Measurements from ENCODE around the gene VILL.

VILL gene

GRCh38 chr3:38002291-38002876, 11.8 kb downstream of the VILL start:
- no peak for DNase-seq

DNA sequence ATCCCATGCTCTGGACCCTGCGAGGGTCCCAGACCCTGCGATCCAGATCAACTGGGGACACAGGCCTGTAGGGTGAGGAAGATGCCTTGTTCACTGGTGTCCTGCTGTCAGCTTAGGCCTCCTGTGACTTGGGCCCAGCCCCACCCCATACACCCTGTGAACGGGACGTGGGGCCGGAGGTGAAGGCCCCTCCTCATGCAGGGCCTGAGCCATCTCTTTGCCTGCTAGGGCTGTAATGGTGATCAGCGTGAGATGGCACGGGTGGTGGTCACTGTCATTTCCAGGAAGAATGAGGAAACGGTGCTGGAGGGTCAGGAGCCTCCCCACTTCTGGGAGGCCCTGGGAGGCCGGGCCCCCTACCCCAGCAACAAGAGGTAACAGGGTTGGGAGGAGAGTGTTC, 12.4 kb downstream of the VILL start:
- DNase-seq, result no peak

- DNase-seq, result peak; percentile 84
These were observed 12.8 kb downstream of the VILL start for GRCh38 chr3:38003371-38003816.

- DNase-seq, result no peak
These were observed 13.3 kb downstream of the VILL start for GRCh38 chr3:38003817-38004414.

DNA sequence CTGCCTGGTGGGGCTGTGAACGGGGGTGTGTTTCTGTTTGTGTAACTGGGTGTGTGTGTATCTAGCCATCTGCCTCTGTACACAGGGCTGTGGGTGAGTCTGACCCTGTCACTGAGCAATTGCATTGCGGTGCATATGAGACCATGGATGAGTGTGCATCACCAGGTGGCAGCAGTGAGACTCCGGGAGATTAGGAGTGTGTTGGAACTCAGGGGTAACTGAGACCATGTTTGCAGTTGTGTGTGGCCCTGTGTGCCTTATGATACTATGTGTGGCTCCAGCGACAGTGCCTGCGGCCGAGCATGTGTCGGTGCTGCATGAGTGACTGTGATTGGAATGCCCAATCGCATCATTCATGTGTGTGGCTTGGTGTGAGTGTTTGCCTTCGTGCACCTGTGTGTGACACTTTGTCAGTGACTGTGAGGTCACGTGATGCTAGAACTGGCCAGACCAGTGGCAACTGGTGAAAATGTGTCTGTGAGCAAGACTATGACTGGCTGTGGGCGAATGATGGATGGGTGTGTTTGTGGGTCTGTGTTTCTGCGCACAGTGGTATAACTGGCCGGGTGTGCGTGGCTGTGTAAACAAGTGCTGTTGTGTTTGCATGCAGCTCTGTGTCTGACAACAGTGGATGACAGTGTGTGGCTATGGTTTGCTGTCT, 14.0 kb downstream of the VILL start:
- no peak for DNase-seq

DNA sequence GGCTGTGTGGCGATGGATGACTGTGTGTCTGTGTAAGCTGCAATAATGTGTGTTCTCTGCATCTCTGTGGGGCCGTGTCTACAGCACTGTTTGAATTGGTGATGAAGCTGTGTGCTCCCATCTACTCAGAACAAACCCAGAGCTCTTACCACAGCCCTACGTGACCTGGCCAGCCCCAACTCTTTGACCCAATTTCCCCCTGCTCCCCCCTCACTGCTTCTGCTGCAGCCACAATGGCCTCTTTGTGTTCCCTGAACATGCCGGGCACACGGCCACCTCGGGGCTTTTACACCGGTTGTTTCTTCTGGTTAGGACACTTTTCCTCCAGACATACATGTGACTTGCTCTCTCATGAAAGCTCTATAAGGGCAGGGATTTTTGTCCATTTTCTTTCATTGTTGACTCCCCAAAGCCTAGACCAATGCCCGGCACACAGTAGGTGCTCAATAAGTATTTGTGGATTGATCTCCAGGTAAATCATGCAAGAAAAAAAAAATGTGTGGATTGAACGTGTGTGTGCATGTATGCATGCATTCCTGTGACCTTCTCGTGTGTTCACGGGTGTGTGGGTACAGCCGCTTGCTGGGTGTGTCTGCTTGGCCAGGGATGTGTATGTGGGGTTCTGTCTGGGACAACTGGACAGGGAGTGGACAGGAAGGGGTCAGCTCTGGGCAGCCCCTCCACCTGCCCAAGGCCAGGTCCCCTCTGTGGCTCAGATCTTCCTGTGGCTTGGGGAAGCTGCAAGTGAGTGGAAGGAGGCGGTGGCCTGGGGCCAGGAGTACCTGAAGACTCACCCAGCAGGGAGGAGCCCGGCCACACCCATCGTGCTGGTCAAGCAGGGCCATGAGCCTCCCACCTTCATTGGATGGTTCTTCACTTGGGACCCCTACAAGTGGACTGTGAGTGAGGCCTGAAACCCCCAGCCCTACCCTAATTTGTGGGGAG, 14.8 kb downstream of the VILL start:
- no peak for DNase-seq

- DNase-seq, result no peak
These were observed 15.4 kb downstream of the VILL start for GRCh38 chr3:38006031-38006430.

GRCh38 chr3:38006445-38006995, 15.9 kb downstream of the VILL start:
- no peak for DNase-seq

- DNase-seq, result no peak
These were observed 17.1 kb downstream of the VILL start for GRCh38 chr3:38007754-38008090.

GRCh38 chr3:38008191-38008701, 17.7 kb downstream of the VILL start:
- no peak for DNase-seq

DNA sequence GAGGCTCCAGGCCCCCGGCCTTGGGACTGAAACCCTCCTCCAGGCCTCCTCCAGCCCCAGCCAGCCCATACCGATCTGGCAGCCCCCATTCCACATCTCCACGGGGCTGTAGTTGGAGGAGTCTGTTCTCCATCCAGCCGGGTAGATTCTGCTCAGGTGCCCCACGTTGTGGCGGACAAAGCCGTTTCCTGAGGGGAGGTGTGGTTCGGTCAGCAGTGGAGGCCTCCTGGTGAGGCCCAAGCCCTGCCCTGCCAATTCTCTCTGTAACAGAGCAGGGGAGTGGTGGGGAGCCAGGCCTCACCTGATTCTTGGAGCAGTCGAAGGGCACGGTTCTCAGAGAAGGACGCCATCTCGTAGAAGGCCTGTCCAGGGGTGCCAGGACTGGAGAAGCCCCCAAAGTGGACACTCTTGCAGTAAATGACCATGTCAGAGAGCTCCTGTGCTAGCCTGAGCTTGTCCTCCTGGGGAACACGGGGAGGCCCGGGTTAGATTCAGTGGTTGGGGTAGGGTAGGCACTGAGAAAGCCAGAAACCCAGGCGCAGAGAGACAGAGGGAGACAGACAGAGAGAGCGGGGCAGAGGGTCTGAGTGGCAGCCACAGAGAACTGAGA, 18.5 kb downstream of the VILL start:
- DNase-seq, result no peak

GRCh38 chr3:38009807-38010591, 19.4 kb downstream of the VILL start:
- no peak for DNase-seq

DNA sequence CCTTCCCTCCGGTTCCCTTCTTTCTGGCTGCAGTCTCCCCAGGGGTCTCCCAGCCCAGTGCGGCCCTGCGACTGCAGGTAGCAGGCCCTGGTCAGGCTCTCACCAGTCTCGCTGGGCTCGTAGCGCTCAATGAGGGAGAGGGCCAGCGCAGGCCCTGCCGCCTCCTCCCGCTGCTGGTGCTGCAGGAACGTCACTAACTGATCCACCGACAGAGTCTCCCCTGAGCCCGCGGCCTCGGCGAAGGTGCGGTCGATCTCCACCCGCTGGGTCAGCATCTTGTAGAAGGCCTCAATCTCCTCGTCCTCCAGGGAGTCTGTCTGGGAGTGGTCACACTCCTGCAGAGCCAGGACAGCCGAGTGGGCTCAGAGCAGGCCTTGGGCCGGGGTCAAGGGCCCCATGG, 20.5 kb downstream of the VILL start:
- no peak for DNase-seq

GRCh38 chr3:38015485-38015884, 24.9 kb downstream of the VILL start:
- DNase-seq, result no peak

DNA sequence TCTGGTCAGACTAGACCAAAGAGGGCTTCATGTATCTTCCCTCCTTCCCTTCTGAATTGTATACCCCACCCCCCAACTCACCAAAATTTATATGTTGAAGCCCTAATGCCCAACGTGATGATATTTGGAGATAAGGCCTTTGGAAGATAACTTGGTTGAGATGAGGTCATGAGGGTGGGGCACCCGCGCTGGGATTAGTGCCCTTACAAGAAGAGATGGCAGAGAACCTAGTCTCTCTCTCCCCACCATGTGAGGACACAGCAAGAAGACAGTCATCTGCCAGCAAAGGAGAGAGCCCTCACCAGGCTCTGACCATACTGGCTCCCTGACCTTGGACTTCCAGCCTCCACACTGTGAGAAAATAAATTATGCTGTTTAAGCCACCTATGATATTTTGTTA, 25.4 kb downstream of the VILL start:
- no peak for DNase-seq

DNA sequence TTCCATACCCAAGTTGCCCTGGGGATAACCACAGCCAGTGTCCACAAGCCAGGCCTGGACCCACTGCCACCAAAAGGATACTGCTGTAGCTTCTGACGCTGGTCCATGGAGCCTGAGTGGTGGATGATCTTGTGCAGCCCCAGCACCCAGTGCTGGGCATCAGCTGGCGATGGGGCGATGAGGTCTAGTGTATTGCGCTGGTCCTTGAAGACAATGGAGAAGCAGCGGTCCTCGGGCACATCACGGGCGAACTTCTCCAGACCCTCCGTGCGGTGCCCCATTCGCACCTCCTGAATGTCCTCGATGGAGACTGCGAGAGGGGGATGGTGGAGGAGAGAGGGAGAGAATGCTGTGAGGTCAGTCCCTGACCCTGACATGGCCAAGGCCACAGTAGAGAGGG, 25.8 kb downstream of the VILL start:
- DNase-seq, result no peak

GRCh38 chr3:38016847-38017444, 26.4 kb downstream of the VILL start:
- no peak for DNase-seq

DNA sequence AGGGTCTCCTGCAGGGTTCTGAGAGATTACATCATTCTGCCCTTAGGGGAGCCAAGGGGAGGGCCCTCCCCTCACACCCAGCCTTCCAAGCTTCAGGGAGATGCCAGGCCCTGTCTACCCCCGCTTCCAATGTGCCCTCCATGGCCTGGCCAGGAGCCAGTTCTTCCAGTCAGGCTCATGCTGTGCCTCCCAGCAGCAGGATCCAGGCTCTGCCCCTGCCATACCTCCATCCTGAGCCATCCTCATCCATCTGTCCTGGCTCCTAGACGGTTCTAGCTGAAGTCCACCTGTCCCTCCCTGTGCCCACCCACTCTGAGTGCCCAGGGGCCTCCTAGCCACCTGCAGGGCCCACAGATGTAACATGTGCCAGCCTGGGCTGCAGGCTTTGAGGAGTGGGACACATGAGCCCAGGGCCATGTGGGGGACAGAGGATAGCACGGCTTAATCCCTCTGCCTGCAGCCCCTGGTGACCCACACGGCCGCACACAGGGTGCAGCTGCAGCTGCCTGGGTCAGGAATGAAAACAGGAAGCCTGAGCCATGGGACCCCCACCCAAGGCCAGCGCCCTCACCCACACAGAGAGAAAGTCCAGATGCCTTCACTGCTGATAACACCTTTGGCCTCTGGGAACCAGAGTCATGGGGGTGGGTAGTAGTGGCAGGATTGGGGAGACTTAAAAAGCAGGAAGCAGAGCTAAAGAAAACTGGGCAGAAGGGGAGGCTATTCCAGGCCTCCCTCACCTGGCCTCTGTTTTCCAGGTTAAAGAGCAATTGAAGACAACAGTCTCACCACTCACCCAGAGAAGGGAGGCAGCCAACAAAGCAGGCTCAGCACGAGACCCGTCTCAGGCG, 27.1 kb downstream of the VILL start:
- DNase-seq, result no peak

GRCh38 chr3:38018296-38019266, 28.0 kb downstream of the VILL start:
- DNase-seq, result no peak
